ENCODE measurements around the gene PRKCI. TPM values are rescaled to one million over a fixed set of nuclear protein-coding genes. Genes with fewer than 3 reads are reported as not detected.
"Not testable (repeated sequence)": the region's sequence is repeated elsewhere in the genome, so short reads cannot be mapped to it uniquely, and the experiment has no call there.

The PRKCI gene
- total RNA-seq, 1 donor from 2014 or later = 69.3 TPM

DNA sequence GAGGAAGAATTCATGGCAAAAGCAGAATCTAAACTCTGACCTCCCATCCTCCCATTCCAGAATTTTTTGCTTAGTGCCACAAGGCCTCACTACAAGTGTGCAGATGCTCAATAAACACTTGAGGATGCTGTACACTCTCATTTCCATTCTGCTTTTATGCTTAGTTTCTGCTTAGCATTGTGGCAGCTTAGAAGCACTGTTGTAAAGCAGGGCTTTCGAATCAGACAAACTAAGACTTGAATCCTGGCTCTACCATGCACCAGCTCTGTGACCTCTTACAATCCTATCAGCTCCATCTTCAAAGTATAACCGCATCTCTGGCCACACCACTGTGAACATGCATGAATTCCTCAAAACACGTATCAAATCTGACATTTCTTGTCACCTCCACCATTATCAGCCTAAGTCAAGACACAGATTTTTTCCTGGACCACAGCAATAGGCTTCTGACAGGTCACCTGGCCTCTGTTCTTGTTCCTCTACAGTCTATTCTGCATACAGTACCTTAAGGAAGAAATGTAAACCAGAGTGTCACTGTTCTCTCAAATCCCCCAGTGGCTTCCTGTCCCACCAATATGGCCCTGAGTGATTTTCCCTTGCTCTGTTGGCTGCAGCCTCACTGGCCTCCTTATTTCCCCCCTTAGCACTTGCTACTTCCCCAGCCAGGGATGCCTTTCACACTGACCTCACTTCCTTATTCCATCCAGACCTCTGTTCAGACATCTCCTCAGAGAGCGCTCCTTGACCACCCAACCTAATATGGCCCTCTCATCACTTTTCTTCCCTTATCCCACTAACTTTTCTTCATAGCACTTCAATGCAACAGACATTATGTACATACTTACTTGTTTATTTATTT, 32.6 kb upstream of the PRKCI start:
- Histone ChIP-seq H3K27me3 (ENCODE audit: control insufficient read depth, insufficient read depth, low read length) (no peaks in the 10 kb centered on the region), H3K36me3 (ENCODE audit: control insufficient read depth, insufficient read depth, low read length) (no peaks in the 10 kb centered on the region), H3K4me3 (ENCODE audit: low read depth, low read length) (no peak overlapping the region)
- TF ChIP-seq, protein P1, sequence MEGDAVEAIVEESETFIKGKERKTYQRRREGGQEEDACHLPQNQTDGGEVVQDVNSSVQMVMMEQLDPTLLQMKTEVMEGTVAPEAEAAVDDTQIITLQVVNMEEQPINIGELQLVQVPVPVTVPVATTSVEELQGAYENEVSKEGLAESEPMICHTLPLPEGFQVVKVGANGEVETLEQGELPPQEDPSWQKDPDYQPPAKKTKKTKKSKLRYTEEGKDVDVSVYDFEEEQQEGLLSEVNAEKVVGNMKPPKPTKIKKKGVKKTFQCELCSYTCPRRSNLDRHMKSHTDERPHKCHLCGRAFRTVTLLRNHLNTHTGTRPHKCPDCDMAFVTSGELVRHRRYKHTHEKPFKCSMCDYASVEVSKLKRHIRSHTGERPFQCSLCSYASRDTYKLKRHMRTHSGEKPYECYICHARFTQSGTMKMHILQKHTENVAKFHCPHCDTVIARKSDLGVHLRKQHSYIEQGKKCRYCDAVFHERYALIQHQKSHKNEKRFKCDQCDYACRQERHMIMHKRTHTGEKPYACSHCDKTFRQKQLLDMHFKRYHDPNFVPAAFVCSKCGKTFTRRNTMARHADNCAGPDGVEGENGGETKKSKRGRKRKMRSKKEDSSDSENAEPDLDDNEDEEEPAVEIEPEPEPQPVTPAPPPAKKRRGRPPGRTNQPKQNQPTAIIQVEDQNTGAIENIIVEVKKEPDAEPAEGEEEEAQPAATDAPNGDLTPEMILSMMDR (IDR thresholded peaks at IDR 0.05; ENCODE audit: insufficient read depth, low read length, poor library complexity, severe bottlenecking) = no peak
- no peak for DNase-seq (ENCODE audit: low read depth)

DNA sequence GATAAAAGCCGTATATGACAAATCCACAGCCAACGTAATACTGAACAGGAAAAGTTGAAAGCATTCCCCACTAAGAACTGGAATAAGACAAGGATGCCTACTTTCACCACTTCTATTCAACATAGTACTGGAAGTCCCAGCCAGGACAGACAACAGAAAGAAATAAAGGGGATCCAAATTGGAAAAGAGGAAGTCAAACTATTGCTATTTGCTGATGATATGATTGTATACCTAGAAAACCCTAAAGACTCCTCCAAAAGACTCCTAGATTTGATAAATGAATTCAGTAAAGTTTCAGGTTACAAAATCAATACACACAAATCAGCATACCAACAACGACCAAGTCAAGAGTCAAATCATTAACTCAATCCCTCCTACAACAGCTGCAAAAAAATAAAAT, 26.5 kb upstream of the PRKCI start:
- H3K27me3 ChIP-seq (ENCODE audit: control insufficient read depth, insufficient read depth, low read length); DNase-seq (ENCODE audit: low read depth); H3K4me3 ChIP-seq (ENCODE audit: low read depth, low read length): not testable (repeated sequence)

DNA sequence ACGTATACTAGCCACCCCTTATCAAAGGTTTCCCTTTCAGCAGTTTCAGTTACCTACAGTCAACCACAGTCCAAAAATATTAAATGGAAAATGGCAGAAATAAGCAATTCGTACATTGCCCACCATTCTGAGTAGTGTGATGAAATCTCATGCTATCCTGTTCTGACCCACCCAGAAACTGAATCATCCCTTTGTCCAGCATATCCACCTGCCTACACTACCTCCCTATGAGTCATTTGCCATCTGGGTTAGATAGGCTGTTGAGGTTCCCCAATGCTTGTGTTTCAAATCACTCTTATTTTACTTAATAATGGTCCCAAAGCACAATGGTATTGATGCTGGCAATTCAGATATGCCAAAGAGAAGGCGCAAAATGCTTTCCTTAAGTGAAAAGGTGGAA, 25.4 kb upstream of the PRKCI start:
- H3K36me3 ChIP-seq (ENCODE audit: control insufficient read depth, insufficient read depth, low read length) = no peaks in the 10 kb centered on the region
- peak; percentile 54 for DNase-seq (ENCODE audit: low read depth)
- H3K4me3 ChIP-seq (ENCODE audit: low read depth, low read length) = no peak overlapping the region
- no peaks in the 10 kb centered on the region for H3K27me3 ChIP-seq (ENCODE audit: control insufficient read depth, insufficient read depth, low read length)
- TF ChIP-seq, protein P1 (IDR thresholded peaks at IDR 0.05; ENCODE audit: insufficient read depth, low read length, poor library complexity, severe bottlenecking) = no peak

More for the DNA sequence above, 26.5 kb upstream of the PRKCI start:
- H3K36me3 ChIP-seq (ENCODE audit: control insufficient read depth, insufficient read depth, low read length) = not testable (repeated sequence)

DNA sequence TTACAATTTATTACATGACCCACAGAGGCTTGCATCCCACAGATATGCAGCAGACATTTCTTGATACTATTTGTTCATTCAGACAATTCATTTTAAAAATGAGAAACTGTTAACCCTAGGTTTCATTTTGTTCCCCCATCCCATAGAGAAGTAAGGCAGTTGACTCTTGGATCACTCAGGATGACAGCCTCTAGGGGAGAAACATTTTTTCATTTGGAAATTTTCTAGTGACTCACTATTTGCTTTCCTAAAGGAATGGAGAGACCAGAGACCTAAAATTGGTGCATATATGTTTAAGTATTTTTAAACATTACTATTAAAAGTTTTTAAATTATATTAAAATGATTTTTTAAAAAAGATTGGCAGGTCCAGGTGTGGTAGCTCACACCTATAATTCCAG, 21.2 kb upstream of the PRKCI start:
- no peaks in the 10 kb centered on the region for H3K27me3 ChIP-seq (ENCODE audit: control insufficient read depth, insufficient read depth, low read length)
- TF ChIP-seq, protein P1 (IDR thresholded peaks at IDR 0.05; ENCODE audit: insufficient read depth, low read length, poor library complexity, severe bottlenecking) = no peak

DNA sequence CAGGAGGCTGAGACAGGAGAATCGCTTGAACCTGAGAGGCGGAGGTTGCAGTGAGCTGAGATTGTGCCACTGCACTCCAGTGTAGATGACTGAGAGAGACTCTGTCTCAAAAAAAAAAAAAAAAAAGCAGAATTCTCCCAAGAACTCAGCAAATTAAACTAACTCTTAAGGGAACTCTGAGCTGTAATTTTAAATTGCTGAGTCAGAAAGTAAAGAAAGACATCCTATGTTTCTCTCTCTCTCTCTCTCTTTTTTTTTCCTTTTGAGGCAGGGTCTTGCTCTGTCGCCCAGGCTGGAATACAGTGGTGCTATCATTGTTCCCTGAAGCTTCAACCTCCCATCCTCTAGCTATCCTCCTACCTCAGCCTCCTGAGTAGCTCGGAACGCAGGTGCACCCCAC, 20.7 kb upstream of the PRKCI start:
- TF ChIP-seq, protein P1 (IDR thresholded peaks at IDR 0.05; ENCODE audit: insufficient read depth, low read length, poor library complexity, severe bottlenecking) = no peak
- no peak for DNase-seq (ENCODE audit: low read depth)
- Histone ChIP-seq H3K27me3 (ENCODE audit: control insufficient read depth, insufficient read depth, low read length) (no peaks in the 10 kb centered on the region), H3K36me3 (ENCODE audit: control insufficient read depth, insufficient read depth, low read length) (no peaks in the 10 kb centered on the region), H3K4me3 (ENCODE audit: low read depth, low read length) (no peak overlapping the region)

More for the DNA sequence above, 21.2 kb upstream of the PRKCI start:
- H3K36me3 ChIP-seq (ENCODE audit: control insufficient read depth, insufficient read depth, low read length) = no peaks in the 10 kb centered on the region
- no peak overlapping the region for H3K4me3 ChIP-seq (ENCODE audit: low read depth, low read length)
- no peak for DNase-seq (ENCODE audit: low read depth)

DNA sequence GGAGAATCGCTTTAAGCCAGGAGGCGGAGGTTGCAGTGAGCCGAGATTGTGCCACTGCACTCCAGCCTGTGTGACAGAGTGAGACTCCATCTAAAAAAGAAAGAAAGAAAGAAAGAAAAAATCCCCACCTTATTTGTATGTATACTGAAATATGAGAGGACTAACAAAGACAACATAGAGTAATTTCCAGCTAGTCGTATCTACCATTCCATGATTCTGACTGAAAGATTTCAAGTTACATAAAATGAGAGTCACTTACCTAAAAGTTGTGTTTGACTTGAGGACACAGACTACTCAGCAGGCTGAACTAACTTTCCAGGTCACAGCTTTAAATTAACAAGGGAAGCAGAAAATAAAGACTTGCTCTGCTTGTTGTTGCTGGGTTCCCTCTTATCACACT, 18.8 kb upstream of the PRKCI start:
- Histone ChIP-seq H3K36me3 (ENCODE audit: control insufficient read depth, insufficient read depth, low read length) (no peaks in the 10 kb centered on the region), H3K4me3 (ENCODE audit: low read depth, low read length) (no peak overlapping the region), H3K27me3 (ENCODE audit: control insufficient read depth, insufficient read depth, low read length) (no peaks in the 10 kb centered on the region)
- TF ChIP-seq, protein P1 (IDR thresholded peaks at IDR 0.05; ENCODE audit: insufficient read depth, low read length, poor library complexity, severe bottlenecking) = no peak
- DNase-seq (ENCODE audit: low read depth) = no peak
